HG03175 (cell line): Measurements from ENCODE around the gene PRR33.

Source experiments
- ATAC-seq: cut with Tn5 transposase; IDR thresholded peaks from one replicate; pipeline ENCODE4 v1.9.1; 2021; ENCODE audit warnings: mild to moderate bottlenecking, moderate library complexity; ENCODE audit not compliant: unreplicated experiment

PRR33 gene

DNA sequence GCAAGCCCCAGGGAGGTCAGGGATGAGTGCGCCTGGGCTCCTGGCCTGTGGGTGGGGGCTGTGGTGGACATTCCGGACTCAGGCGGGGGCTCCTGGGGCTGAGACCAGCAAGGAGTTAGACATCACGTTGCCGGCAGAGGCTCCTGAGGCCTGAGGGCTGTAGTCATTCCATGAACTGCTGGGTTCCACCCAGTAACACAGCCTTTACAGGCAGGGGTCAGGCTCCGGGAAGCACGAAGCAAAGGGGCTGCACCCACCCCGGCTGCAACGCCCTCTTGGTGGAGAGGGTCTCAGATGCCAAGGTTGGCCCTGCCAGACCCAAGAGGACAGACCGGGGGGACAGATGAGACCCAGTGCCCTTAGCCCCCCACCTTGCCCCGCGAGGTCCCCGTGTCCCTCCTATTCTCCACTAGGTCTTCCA is 36.8 kb upstream of the PRR33 start:
- no peak for ATAC-seq

DNA sequence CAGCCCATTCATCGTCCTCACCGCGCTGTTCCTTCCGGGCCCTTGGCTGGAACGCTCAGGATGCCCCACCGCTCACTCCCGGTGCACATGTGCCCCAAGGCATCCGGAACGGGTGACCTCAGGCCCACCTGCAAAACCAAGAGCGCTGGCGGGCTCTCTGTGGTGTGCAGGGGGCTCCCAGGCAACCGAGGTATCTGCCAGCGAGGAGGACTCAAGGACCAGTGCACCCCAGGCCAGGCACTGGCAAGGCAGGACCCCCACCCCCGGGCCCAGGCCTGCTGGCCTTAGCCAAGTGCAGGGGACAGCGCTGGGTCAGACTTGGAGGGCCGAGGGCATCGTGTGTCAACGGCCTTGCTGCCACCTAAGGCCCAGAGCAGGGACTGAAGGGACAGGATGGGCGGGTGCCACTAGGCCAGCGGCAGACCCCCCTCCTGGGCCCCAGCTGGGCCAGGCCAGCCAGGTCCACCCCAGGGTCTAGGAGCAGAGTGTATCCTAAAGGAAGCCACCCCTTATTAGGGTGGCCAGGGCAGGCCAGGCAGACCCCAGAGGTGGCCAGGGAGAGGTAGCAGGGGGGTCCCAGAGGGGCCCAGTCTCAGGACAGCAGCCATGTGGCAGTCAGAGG is 36.3 kb upstream of the PRR33 start:
- ATAC-seq = no peak

DNA sequence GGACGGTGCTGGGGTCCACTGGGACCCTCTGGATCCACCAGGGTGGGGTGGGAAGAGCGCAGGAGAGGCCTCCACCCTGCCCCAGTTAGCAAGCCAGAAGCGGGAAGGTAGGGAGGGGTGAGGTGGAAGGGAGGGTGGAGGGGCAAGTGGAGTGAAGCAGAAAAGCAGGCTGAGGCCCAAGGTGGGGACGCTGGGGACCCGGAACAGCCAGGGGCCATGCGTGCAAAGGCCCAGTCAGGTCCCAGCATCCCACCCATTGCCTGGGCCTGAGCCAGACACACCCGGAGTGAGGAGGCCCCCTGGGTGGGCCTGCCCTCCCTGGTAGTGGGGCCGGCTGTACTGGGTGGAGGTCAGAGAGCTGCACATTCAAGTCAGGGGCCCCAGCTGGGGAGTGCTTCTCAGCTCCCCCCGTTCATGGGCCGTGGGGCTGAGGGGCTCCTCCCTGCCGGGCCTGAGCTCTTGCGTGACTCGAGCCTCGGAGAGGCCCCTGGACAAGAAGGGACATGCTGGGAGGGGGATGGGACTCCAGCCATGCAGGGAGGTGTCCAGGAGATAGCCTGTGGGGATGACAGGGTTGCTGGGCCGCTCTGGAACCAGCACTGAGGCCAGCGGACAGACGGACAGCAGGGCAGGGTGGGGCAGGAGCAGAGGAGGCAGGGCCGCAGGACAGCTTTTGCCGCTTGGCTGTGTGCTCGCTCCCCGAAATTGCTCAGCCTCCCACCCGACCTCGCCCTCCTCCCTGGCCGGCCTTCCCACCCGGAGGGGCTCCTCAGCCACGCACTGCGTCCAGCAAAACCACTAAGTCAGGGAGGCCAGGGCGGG is 35.5 kb upstream of the PRR33 start:
- no peak for ATAC-seq

DNA sequence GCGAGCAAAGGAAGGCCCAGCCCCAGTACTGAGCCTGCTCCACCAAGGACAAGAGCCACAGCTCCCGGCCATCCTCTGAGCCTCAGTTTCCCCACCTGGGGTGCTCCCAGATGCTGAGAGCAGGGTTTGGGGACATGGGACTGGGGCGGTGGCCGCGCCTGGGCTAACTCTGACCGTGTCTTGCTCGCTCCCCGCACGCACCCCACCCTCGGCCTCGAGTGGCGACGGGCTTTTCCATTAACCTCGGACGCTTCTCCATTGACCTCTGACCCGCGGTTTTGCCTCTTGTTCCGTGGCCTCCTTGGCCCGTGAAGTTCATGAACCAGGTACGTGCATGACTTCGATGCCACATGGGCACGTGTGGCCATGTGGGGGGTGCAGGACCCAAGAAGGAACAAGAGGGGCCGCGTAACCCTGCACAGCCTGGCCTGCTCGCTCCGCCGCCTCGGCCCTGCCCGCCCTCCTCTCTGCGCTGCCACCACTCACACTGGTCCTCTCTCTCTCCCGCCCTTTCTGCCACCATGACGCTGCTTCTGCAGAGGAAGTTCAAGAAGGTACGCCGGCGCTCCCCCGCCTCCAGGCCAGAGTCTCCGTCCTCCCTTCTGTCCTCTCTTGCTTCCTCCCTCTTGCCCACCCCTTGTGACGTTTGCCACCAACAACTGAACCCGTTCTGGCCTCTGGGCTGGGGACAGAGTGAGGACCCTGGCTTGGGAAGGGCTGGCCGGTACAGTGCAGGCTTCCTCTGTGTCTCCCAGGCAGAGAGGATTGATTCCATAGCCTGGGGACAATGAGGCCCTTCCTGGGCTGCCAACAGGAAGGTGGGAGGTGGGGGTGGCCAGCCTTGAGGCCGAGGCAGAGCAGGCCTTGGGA is 34.7 kb upstream of the PRR33 start:
- no peak for ATAC-seq

DNA sequence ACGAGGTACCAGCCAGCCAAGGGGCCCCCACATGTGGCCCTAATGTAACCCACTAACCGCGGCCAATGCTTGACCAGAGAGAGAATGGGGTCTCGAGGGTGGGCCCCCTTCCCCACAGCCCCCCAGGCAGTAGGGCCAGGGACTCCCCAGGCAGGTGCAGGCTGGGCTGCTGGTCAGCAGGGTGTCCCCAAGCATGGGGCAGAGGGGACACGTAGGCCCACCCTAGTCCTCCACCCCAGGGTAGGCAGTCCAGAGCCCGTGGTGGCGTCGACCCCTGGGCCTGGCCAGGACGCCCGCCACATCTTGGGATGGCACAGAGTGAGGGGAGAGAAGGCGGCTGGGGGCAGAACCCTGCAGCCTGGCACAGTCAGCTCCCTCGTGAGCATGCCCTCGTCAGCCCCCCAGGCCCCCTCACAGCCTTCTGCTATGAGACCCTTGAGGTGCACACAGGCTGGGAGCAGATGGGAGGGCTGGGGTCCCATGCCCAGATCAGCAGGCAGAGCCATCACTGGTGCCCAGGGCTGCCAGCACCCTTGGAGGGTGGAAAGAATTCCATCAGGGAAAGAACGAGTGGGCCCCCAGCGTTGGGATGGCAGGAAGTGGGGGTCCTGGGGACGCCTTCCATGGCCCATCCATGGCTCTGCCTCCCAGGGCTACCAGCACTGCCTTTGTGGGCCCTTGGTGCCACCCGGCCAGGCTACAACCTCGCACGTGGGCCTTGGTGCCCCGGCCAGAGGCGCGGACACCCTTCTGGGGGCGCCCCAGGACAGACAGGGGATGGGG is 33.9 kb upstream of the PRR33 start:
- no peak for ATAC-seq

DNA sequence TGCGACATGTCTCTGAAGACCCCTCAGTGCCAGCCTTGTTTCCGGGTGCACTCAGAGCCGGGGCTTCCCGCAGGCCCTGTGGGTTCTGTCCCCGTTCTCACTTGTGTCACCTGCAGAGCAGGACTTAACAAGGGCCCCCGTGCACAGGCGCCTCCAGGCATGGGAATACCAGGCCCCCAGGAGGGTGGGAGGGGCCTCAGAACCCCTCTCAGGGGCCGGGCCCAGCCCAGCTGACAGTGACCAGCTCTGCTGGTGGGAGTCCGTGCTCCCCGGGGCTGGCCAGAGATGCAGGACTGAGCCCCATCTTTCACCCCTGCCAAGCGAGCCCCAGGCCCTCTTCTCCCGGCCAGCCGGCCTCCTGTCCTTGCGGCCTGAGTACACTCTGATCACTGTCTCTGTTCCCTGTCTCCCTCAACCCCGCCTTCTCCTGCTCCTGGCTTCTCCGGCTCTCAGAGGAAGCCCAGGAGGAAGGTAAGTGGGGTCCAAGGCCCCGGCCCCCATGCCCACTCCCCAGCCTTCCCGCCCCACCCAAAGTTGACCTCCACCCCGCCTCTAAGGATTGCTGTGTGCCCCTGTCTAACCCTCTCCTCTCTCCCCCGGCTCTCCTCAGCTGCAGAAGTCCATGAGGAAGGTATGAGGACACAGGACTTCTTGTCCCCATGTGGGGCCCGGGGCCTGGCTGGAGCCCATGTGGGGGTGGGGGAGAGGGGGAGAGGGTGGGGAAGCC is 33.1 kb upstream of the PRR33 start:
- no peak for ATAC-seq

DNA sequence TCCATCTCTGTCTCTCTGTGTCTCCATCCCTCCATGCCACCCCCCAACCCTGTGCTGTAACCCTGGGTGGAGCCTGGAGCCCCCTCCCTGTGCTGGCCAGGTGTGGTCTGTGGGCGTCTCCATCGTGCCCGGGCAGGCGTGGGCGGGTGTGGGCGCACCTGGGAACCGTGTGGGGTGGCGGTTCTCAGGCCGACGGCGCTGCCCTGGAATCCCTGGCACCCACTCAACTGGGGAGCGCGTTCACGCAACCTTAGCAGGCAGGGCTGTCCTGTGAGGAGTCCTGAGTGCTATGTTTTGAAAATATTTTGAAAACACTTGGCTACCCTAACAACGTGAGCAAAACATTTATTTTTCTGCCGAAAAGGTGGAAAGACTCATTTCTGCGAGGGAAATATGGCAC is 32.5 kb upstream of the PRR33 start:
- no peak for ATAC-seq

DNA sequence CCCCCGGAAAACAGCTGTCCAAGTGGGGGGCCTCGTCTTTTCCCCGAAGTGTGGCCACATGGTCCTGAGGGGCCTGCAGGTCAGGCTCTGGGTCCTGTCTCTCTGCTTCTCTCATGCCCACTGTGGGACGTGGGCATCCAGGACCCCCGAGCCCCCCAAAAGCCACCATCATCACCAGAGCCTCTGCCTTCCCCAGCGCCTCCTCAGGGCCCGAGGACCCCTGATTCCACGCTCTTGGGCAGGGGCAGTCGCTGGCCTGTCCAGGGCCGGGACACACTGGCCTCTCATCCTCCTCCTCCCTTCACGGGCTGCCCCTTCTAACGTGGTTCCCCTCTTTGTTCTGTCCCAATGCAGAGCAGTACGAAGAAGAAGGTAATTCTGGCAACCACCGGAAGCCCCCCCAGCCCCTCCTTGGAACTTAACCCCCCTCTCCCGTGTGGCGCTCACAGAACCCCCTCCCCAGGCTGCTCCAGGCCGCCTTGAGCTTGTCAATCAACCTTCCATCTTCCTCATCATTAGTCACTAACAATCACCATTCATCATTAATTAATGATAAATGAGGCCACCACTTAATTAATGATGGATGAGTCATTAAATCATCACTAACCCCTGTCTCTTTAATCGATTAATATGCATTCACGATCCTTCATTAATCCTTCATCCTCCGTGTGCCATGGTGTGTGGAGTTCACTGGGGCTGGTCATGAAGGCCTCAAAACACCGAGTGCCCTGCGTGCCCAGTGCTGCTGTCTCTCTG is 31.7 kb upstream of the PRR33 start:
- ATAC-seq = no peak

DNA sequence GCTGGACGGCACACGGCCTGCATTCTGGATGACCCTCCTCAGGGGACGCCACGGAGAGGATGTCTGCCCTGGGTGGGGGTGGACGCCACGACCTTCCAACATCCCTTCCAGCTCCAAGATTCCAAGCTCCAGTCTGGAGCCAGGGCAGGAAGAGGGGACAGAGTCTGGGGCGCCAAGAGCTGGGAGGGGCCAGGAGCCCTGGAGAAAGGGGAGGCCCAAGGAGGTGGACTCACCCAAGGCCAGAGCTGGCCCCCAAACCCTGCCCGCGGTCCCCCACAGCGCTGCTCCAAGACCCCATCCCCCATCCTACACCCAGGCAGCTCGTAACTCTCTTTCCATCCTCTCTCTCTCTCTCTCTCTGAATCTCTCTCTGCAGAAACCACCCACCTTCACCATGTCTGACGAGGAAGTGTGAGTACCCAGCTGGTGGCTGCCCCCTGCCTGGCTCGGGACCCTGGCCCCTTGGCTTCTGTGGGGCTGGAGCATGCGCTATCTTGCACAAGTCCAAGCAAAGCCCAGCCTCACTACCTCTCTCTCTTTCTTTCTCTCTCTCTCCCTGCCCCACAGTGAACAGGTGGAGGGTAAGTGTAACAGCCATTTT is 30.9 kb upstream of the PRR33 start:
- ATAC-seq = no peak

DNA sequence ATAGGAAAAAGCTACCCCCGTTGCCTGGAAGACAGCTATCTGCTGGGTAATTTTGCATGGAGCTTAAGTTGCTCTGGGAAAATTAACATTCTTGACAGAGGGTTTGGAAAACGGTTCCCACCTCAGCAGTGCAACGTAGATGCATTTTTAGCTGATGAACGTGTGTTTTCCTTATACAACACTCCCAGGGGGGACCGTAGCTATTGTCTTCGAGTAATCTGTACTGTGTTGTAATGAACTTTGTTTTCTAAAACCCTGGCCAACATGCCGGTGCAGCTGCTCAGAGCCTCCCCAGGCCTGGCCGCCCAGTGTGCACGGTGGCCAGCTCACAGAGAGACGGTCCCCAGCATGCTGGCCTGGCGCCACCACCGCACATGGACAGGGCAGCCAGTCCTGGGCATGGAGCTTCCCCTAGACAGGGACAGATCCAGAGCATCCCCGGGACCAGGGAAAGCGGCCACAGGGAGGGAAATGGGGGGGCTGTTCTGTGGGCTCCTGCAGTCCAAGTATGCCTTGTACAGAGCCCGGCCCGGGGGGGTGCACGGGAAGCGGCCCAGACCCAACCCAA is 30.0 kb upstream of the PRR33 start:
- no peak for ATAC-seq

DNA sequence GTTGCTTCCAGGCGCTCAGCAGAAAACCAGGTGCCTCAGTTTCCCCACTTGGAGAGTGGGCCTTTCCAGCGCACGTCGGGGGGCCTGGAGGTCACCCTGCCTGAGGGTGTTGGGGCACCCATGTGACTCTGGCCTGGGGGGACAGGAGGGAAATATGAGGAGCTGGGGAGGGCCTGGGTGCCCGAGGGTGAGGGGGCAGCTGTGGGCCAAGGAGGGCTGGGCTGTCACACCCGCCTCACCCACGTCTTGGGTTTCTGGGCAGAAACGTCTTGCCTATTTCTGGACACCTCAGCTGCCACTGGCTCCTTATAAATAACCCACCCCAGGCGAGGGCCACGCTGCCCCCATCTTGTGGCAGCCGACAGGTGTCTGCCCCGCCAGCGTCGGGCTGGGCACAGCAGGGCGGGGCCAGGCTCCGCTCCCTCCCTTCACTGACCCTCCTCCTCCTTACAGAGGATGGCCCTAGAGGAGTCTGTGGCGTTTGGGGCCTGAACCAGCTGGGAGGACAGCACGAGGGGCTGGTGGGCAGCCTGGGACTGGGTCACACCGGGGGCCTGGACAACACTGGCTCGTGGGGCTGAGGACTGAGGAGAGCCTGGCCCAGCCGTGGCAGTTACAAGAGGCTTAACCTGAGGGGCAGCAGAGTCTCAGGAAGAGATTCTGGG is 29.3 kb upstream of the PRR33 start:
- ATAC-seq = no peak

DNA sequence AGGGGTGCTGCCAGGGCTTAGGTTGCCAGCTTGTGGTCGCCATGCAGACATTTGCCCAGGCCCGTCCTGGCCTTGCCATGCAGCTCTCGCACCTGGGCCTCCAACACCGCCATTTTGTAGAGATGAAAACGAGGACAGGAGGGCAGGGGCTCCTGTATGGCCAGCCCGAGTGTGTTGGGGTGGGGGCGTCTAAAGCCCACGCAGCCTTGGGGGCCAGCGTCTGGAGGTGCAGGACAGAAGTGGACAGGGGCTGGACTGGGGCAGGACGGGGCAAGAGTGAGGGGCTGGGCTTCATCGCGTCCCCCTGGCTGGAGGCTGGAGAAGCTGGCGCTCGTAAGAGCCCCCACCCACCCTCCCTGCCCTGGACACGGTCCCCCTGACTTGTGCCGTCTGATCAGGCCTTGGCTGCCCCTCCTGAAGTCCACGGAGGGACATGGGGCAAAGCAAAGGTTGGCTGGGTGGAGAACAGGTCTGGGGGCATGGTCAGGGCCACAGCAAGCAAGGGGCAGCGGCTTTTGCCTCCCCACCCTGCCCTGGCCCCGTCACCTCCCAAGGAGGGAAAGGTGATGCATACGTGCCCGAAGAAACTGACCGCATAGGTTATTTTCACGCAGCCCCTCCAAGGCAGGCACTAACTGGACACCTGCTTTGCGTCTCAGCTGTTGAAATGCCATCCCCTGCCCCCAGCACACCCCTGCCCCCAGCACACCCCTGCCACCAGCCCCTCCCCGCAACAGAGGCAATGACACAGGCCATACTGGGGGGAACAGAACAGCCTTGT is 28.6 kb upstream of the PRR33 start:
- no peak for ATAC-seq

DNA sequence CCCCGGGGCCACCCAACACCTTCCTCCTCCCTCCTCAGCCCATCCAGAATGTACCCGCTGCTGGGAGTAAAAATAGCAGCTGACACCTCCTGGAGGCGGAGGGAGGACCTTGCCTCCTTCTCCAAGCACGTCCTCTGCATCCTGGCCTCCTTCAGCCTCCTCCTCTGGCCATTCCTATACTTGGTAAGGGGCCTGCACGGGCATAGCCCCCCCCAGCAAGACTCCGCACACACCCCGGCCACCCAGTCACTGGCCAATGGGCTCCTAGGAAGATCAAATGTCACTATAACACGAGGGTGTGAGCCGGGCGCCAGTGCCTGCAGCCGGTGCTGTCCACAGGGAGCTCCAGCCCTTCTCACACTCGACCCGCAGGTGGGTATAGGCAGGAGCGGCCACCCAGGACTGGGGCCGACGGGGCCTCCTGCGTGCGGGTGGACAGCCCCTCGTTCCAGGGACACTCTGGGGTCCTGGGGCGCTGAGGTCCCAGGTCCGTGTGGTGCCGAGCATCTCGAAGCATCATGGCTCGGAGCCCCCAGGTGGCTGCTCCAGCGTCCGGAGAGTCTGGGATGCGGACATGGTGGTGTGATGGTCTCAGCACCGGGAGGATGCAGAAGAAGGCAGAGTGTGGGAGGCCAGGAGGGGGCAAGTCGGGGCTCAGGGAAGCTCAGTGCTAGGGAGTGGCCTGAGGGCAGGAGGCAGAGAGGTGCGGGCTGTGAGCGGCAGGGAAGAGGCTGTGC is 27.9 kb upstream of the PRR33 start, which contains the start of gene TNNT3:
Gene TNNT3, plus strand, starts transcription at position 313 of the 737 bp plus-strand sequence. CDS start 3,172 bp downstream, outside the sequence.
- no peak for ATAC-seq

DNA sequence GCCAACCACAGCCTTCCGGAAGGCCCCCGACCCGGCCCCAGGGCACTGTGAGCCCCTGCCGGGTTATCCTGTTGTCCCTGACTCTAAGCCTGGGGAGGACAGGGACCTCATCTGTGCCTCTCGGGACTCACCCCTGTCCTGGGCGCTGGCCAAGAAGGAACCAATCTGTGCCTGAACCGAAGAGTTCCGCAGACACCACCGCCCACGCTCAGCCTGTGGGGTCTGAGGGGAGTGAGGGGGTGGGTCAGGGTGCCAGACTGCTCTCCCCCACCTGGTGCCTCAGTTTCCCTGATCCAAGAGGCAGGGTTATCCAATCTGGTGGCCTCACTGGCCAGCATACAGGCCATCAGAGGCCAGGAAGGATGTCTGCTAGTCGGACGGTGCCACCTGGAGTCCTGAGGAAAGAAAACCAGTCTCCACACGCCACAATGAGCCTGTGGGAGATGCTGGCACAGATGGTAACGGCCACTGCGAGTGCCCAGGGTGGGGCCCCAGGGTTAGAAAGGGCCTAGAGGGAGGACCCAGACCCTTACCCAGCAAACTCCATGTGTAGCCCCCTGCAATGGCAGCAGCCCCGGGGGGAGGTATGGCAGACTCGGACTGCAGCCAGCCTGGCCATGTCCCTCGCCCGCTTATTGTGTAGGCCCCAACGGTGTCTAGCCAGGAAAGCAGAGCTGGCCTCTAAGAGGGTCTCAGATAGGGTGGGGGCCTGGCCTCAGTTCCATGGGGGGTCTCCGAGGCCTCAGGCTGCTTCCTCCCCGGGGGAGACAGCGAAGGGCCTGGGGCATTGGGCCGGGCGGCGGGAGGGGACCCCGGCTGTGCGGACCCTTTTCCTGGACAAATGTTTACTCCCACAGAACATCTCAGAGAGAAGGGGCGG is 27.0 kb upstream of the PRR33 start:
- ATAC-seq = no peak

DNA sequence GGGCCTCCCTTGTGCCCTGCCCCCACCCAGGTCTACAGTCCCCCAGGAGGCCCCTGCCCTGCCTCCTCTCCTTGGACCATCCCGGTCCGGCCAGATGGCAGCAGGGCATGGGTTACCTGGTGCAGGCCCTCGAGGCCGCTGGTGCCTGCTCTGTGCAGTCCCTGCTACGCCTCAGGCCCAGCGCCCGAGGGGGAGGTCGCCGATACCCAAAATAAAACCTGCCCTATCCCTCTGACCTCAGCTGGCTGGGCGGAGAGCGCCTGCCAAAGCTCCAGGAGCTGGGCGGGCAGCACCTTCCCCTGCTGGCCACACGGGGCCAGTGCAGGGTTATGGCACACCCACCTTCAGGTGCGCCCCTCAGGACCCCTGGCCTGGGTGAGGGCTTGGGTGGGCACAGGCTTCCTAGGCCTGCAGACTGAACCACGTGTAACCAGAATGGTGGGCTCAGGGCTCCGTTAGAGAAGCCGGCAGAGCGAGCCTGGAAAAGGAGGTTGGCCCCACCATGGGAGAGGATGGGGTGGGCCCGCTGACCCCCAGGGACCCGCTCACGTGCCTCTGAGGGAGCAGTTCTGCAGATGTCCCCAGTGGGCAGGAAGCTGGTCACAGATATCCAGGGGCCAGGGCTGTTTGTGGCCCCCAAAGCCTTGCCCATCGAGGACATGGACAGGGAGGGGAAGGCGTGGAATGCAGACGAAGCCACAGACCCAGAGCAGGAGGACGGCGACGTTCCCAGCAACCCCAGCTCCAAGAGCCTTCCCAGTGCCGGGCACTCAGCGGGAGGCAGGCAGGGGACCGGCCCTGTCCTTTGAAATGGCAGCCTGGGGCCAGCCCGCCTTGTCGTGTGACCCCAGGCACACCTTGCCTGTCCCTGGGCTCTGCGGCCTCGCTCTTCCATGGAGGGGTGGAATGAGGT is 26.1 kb upstream of the PRR33 start:
- no peak for ATAC-seq
